K562 (cell line): Measurements from ENCODE around the gene DHX35.

Source experiments
- CEBPB ChIP-seq: fragments of 450-650 bp; IDR thresholded peaks from 2 replicates; pipeline ENCODE4 v1.6.1; 2016; ENCODE audit warnings: missing genetic modification characterization, missing compliant biosample characterization
- COPS2 ChIP-seq: fragments of 450-650 bp; conservative IDR thresholded peaks from 2 replicates; pipeline ENCODE4 v1.6.1; 2016; ENCODE audit warnings: mild to moderate bottlenecking, moderate library complexity
- GTF2F1 ChIP-seq: IDR thresholded peaks from 2 replicates; pipeline ENCODE4 v1.6.1; 2011; ENCODE audit warnings: low read depth, low read length, improper control_type of control experiment
- NUFIP1 ChIP-seq: fragments of 450-650 bp; IDR thresholded peaks from 2 replicates; pipeline ENCODE4 v1.6.1; 2018; ENCODE audit not compliant: partially characterized antibody
- RBBP5 ChIP-seq: fragments of 200-600 bp; sonication (generic); IDR thresholded peaks from 2 replicates; pipeline ENCODE4 v1.6.1; 2012; ENCODE audit warnings: borderline replicate concordance, mild to moderate bottlenecking, low read length, control low read depth, inconsistent platforms; ENCODE audit not compliant: insufficient read depth, poor library complexity, severe bottlenecking
- TEAD4 ChIP-seq, 2 experiments: sonication (generic) in 1 of 2; formaldehyde crosslinking in 1 of 2; IDR thresholded peaks; 2 replicates each; pipeline versions ENCODE4 v1.6.1 to v1.8.0; 2012 to 2022; ENCODE audit warnings: borderline replicate concordance in 1 of 2, inconsistent platforms in 1 of 2, low read length in 1 of 2, mild to moderate bottlenecking in 1 of 2, missing genetic modification reagents in 1 of 2
- ZNF384 ChIP-seq: IDR thresholded peaks from 2 replicates; pipeline ENCODE4 v1.6.1; 2012; ENCODE audit warnings: low read depth, low read length, improper control_type of control experiment
- TF ChIP-seq, protein P1 (sequence below), 2 experiments: fragments of 450-650 bp in 1 of 2; IDR thresholded peaks; 2 replicates each; pipeline ENCODE4 v1.6.1; 2011 to 2017; ENCODE audit warnings: low read depth in 2 of 2, antibody characterized with exemption in 1 of 2, borderline replicate concordance in 1 of 2, low read length in 1 of 2, mild to moderate bottlenecking in 1 of 2, mixed read lengths in 1 of 2; ENCODE audit not compliant: control insufficient read depth in 1 of 2

DNA sequence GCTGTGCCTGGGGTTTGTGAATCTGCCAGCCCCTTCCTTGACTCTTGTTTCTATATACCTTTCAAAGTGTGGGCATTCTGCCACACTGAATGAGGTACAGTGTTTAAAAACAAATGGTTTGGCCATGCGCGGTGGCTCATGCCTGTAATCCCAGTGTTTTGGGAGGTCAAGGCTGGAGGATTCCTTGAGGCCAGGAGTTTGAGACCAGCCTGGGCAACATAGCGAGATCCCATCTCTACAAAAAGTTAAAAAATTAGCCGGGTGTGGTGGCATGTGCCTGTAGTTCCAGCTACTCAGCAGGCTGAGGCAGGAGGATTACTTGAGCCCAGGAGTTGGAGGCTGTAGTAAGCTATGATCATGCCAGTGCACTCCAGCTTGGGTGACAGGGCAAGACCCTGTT, 30.2 kb upstream of the DHX35 start:
- TF ChIP-seq COPS2 (no peak), TEAD4 (IDR thresholded peaks at IDR 0.05; ENCODE audit: low read length) (no peak), TEAD4 (CRISPR knock-in tag; IDR thresholded peaks at IDR 0.05; ENCODE audit: borderline replicate concordance) (no peak), ZNF384 (no peak), RBBP5 (no peak), CEBPB (no peak), NUFIP1 (no peak), GTF2F1 (no peak)
- TF ChIP-seq, protein P1, sequence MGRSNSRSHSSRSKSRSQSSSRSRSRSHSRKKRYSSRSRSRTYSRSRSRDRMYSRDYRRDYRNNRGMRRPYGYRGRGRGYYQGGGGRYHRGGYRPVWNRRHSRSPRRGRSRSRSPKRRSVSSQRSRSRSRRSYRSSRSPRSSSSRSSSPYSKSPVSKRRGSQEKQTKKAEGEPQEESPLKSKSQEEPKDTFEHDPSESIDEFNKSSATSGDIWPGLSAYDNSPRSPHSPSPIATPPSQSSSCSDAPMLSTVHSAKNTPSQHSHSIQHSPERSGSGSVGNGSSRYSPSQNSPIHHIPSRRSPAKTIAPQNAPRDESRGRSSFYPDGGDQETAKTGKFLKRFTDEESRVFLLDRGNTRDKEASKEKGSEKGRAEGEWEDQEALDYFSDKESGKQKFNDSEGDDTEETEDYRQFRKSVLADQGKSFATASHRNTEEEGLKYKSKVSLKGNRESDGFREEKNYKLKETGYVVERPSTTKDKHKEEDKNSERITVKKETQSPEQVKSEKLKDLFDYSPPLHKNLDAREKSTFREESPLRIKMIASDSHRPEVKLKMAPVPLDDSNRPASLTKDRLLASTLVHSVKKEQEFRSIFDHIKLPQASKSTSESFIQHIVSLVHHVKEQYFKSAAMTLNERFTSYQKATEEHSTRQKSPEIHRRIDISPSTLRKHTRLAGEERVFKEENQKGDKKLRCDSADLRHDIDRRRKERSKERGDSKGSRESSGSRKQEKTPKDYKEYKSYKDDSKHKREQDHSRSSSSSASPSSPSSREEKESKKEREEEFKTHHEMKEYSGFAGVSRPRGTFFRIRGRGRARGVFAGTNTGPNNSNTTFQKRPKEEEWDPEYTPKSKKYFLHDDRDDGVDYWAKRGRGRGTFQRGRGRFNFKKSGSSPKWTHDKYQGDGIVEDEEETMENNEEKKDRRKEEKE (IDR thresholded peaks at IDR 0.05; ENCODE audit: borderline replicate concordance in 1 of 2, control insufficient read depth in 1 of 2, low read depth in 2 of 2, low read length in 1 of 2): no peak
